ENCODE measurements around the gene CLCN6.

Gene CLCN6

GRCh38 chr1:11838349-11839272, 32.6 kb downstream of the CLCN6 start:
- peak; percentile 99 for TF ChIP-seq CTCF (IDR thresholded peaks at IDR 0.05; ENCODE audit: borderline replicate concordance, insufficient read depth, low read depth, low read length)

GRCh38 chr1:11839727-11840705, 34.0 kb downstream of the CLCN6 start:
- TF ChIP-seq CTCF (IDR thresholded peaks at IDR 0.05; ENCODE audit: borderline replicate concordance, insufficient read depth, low read depth, low read length) = no peak
- H3K4me3 ChIP-seq (ENCODE audit: low read depth, low read length) = no peak overlapping the region

More at GRCh38 chr1:11838349-11839272, 32.6 kb downstream of the CLCN6 start:
- no peak overlapping the region for H3K4me3 ChIP-seq (ENCODE audit: low read depth, low read length)

- H3K4me3 ChIP-seq (ENCODE audit: low read depth, low read length) = no peak overlapping the region
- no peak for TF ChIP-seq CTCF (IDR thresholded peaks at IDR 0.05; ENCODE audit: borderline replicate concordance, insufficient read depth, low read depth, low read length)
These were observed 35.5 kb downstream of the CLCN6 start for GRCh38 chr1:11841245-11842153.

GRCh38 chr1:11842154-11843041, 36.4 kb downstream of the CLCN6 start:
- no peak overlapping the region for H3K4me3 ChIP-seq (ENCODE audit: low read depth, low read length)
- no peak for TF ChIP-seq CTCF (IDR thresholded peaks at IDR 0.05; ENCODE audit: borderline replicate concordance, insufficient read depth, low read depth, low read length)

- TF ChIP-seq CTCF (IDR thresholded peaks at IDR 0.05; ENCODE audit: borderline replicate concordance, insufficient read depth, low read depth, low read length) = no peak
- no peak overlapping the region for H3K4me3 ChIP-seq (ENCODE audit: low read depth, low read length)
These were observed 39.8 kb downstream of the CLCN6 start for GRCh38 chr1:11845641-11846335.

Measured in GM12875 (cell line).